Hepatocyte (in vitro differentiated cells): ENCODE results near the gene KCNJ15. TPM values are rescaled to one million over a fixed set of nuclear protein-coding genes. Genes with fewer than 3 reads are reported as not detected.

Experiments
- DNase-seq: peaks from one replicate; pipeline ENCODE4 v3.0.0-alpha.2; 2016; ENCODE audit warnings: low spot score
- H2AFZ ChIP-seq: fragments of 200-600 bp; sonication (generic); 2 replicates; pipeline ENCODE4 v1.6.0; 2016; ENCODE audit warnings: antibody characterized with exemption, mild to moderate bottlenecking
- H3K27ac ChIP-seq: fragments of 200-600 bp; sonication (generic); 2 replicates; pipeline ENCODE4 v1.5.1; 2016; ENCODE audit warnings: mild to moderate bottlenecking
- H3K27me3 ChIP-seq: fragments of 200-600 bp; sonication (generic); 2 replicates; pipeline ENCODE4 v1.6.1; 2016
- H3K36me3 ChIP-seq: fragments of 200-600 bp; sonication (generic); replicated peaks from 2 replicates; pipeline ENCODE4 v1.5.1; 2016; ENCODE audit warnings: low read depth; ENCODE audit not compliant: insufficient read depth
- H3K4me1 ChIP-seq: fragments of 200-600 bp; sonication (generic); 2 replicates; pipeline ENCODE4 v1.5.1; 2016; ENCODE audit warnings: mild to moderate bottlenecking, moderate library complexity; ENCODE audit not compliant: insufficient read depth
- H3K4me2 ChIP-seq: fragments of 200-600 bp; sonication (generic); 2 replicates; pipeline ENCODE4 v1.6.0; 2016
- H3K4me3 ChIP-seq: fragments of 200-600 bp; sonication (generic); 2 replicates; pipeline ENCODE4 v1.5.1; 2016; ENCODE audit warnings: mild to moderate bottlenecking
- H3K79me2 ChIP-seq: fragments of 200-600 bp; sonication (generic); 2 replicates; pipeline ENCODE4 v1.6.0; 2017; ENCODE audit warnings: mild to moderate bottlenecking
- H3K9me2 ChIP-seq: fragments of 200-600 bp; sonication (generic); replicated peaks from 2 replicates; pipeline ENCODE4 v1.6.0; 2017; ENCODE audit warnings: mild to moderate bottlenecking; ENCODE audit not compliant: insufficient read depth
- H3K9me3 ChIP-seq: fragments of 200-600 bp; sonication (generic); 2 replicates; pipeline ENCODE4 v1.5.1; 2016; ENCODE audit warnings: low read depth, mild to moderate bottlenecking
- H4K20me1 ChIP-seq: fragments of 200-600 bp; sonication (generic); 2 replicates; pipeline ENCODE4 v1.6.0; 2016; ENCODE audit warnings: mild to moderate bottlenecking; ENCODE audit not compliant: insufficient read depth, poor library complexity, severe bottlenecking
- EZH2 ChIP-seq: fragments of 200-600 bp; sonication (generic); IDR thresholded peaks from 2 replicates; pipeline ENCODE4 v1.6.1; 2016; ENCODE audit warnings: antibody characterized with exemption, mild to moderate bottlenecking, borderline replicate concordance
- EZH2phosphoT487 ChIP-seq: fragments of 200-600 bp; sonication (generic); IDR thresholded peaks from one replicate; pipeline ENCODE4 v1.6.1; 2018; ENCODE audit warnings: antibody characterized with exemption, mild to moderate bottlenecking, low read depth, moderate library complexity; ENCODE audit not compliant: unreplicated experiment, severe bottlenecking
- WGBS: methylation state at CpG from one replicate; pipeline ENCODE4 v1.1.6; 2016; ENCODE audit warnings: low lambda C conversion rate; ENCODE audit errors: missing lambda C conversion rate; 5-methylcytosine and 5-hydroxymethylcytosine counted together
- polyA plus RNA-seq: library from polyadenylated mRNA; unstranded; fragments of >200 nt; fragmentation: Nextera tagmentation; extraction: Ambion mirVana; gene quantifications from 2 replicates; pipeline ENCODE4 v1.2.1, GENCODE V29; 2016
- total RNA-seq: library from RNA; depleted of rRNA; stranded (reverse); fragments of >200 nt; gene quantifications from 2 replicates; pipeline ENCODE4 v1.2.3, GENCODE V29; 2014
- TF ChIP-seq, protein P1 (sequence below): fragments of 200-600 bp; sonication (generic); IDR thresholded peaks from 2 replicates; pipeline ENCODE4 v1.5.1; 2016; ENCODE audit warnings: antibody characterized with exemption, mild to moderate bottlenecking; ENCODE audit not compliant: poor library complexity

The KCNJ15 gene
- total and polyA plus RNA-seq, 2 experiments from 2014 or later, result 0.43 to 0.88 TPM

DNA sequence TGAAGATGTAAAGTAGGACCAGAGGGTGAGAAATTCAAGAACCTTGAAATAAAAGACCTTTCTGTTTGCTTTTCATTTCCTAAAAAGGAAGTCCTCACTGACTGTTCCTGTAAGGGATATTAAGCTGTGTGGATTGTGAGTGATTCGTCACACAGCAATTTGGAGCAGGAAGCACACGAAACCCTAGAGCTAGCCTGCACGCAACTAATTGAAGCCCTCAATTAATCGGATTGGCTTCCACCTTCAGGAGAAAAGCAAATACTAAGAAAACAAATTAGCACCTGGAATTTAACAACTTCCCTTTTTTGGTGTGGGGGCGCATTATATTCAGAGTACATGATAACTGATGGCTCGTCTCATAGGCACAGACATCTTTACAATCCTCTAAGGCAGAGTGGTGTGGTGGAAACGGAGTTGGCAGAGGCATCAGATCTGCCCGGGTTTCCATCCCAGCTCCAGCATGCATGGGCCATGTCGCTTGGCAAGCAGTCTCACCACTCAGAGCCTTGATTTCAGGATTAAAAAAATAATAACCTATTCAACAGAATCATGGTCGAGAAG, 95.2 kb downstream of the KCNJ15 start:
- H2AFZ ChIP-seq, result no peak overlapping the region
- H3K79me2 ChIP-seq, result no peaks in the 10 kb centered on the region
- peaks cover 12% of the 10 kb centered on the region for H3K4me1 ChIP-seq
- H4K20me1 ChIP-seq, result no peaks in the 10 kb centered on the region
- TF ChIP-seq, protein P1, sequence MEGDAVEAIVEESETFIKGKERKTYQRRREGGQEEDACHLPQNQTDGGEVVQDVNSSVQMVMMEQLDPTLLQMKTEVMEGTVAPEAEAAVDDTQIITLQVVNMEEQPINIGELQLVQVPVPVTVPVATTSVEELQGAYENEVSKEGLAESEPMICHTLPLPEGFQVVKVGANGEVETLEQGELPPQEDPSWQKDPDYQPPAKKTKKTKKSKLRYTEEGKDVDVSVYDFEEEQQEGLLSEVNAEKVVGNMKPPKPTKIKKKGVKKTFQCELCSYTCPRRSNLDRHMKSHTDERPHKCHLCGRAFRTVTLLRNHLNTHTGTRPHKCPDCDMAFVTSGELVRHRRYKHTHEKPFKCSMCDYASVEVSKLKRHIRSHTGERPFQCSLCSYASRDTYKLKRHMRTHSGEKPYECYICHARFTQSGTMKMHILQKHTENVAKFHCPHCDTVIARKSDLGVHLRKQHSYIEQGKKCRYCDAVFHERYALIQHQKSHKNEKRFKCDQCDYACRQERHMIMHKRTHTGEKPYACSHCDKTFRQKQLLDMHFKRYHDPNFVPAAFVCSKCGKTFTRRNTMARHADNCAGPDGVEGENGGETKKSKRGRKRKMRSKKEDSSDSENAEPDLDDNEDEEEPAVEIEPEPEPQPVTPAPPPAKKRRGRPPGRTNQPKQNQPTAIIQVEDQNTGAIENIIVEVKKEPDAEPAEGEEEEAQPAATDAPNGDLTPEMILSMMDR, result no peak
- TF ChIP-seq EZH2phosphoT487 (no peak), EZH2 (no peak)
- no peak overlapping the region for H3K4me3 ChIP-seq
- H3K4me2 ChIP-seq, result peak overlapping the region; percentile 11
- H3K27me3 ChIP-seq, result no peaks in the 10 kb centered on the region
- no peaks in the 10 kb centered on the region for H3K9me3 ChIP-seq
- no peaks in the 10 kb centered on the region for H3K9me2 ChIP-seq
- H3K27ac ChIP-seq, result peak overlapping the region; percentile 41
- H3K36me3 ChIP-seq, result no peaks in the 10 kb centered on the region
- WGBS, result 57% methylated on average over 10 of the region's 10 CpGs
- DNase-seq, result no peak

DNA sequence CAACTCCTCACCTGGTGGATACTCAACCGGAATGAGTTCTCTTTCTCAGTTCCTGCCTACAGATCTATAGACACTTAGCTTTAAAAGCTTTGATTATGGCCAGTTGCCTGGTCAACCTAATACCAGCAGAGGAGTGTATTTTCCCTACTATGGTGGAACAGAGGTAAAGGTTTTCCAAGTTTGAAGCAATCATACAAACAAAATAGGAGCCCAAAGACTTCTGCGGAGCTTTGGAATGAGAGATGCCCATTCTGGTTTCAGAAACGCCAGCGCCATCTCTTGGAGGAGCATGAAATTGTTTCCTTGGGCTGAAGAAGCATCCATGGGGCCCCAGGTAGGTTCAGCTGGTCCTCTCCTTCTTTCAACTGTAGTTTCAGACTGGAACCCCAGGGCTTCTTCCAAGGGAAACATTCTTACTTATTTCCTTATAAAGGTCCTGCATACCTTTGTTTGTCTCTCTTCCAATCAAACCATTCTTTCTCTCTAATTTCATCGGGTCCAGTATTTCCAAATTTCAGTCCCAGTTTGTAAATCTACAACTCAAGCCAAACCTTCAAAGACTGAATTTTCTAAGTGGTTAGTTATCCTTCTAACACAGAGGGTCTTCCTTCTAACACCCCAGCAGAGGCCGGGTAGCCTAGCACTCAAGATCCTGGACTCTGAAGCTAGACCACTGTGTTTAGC, 95.9 kb downstream of the KCNJ15 start:
- H3K9me2 ChIP-seq, result no peaks in the 10 kb centered on the region
- peak overlapping the region; percentile 11 for H3K4me2 ChIP-seq
- H3K27ac ChIP-seq, result no peak overlapping the region
- TF ChIP-seq EZH2phosphoT487, result no peak
- TF ChIP-seq, protein P1, result peak; percentile 72
- TF ChIP-seq EZH2, result no peak
- H3K4me1 ChIP-seq, result peaks cover 12% of the 10 kb centered on the region
- no peak overlapping the region for H2AFZ ChIP-seq
- H3K4me3 ChIP-seq, result no peak overlapping the region
- no peaks in the 10 kb centered on the region for H3K9me3 ChIP-seq
- DNase-seq, result peak; percentile 79
- H3K36me3 ChIP-seq, result no peaks in the 10 kb centered on the region
- no peaks in the 10 kb centered on the region for H4K20me1 ChIP-seq
- H3K79me2 ChIP-seq, result no peaks in the 10 kb centered on the region
- WGBS, result 51% methylated on average over 6 of the region's 6 CpGs
- no peaks in the 10 kb centered on the region for H3K27me3 ChIP-seq

DNA sequence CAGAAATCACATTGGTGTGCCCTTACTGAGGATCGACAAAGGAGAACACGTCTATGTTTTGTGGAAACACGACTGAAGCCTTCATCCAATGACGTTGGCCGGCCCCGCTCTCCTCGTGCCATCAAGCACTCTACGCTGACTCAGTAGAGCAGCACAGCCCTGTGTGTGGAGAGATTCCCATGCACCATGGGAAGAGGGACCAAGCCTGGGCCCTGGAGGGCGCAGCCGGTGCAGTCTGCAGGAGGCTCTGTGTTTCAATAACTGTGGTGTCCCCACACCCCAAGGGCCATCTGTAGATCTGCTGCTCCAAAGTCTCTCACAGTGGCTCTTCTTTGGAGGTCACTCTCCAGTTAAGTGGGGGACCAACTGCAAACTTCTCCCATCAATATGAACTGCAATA, 97.4 kb downstream of the KCNJ15 start:
- no peak overlapping the region for H3K4me3 ChIP-seq
- no peak for DNase-seq
- H3K27me3 ChIP-seq, result no peaks in the 10 kb centered on the region
- no peaks in the 10 kb centered on the region for H4K20me1 ChIP-seq
- TF ChIP-seq EZH2phosphoT487 (no peak), EZH2 (no peak)
- TF ChIP-seq, protein P1, result no peak
- no peaks in the 10 kb centered on the region for H3K79me2 ChIP-seq
- no peak overlapping the region for H2AFZ ChIP-seq
- peaks cover 12% of the 10 kb centered on the region for H3K4me1 ChIP-seq
- H3K9me3 ChIP-seq, result no peaks in the 10 kb centered on the region
- no peaks in the 10 kb centered on the region for H3K9me2 ChIP-seq
- no peaks in the 10 kb centered on the region for H3K36me3 ChIP-seq
- WGBS, result 94% methylated on average over 10 of the region's 10 CpGs
- no peak overlapping the region for H3K4me2 ChIP-seq
- H3K27ac ChIP-seq, result no peak overlapping the region
